HepG2 (cell line): ENCODE results near the gene MFAP4. TPM values are rescaled to one million over a fixed set of nuclear protein-coding genes. Genes with fewer than 3 reads are reported as not detected.

Experiments used
- ATM ChIP-seq: fragments of 450-650 bp; IDR thresholded peaks from 2 replicates; pipeline ENCODE4 v1.7.1; 2017; ENCODE audit warnings: mild to moderate bottlenecking, borderline replicate concordance
- CBX1 ChIP-seq: IDR thresholded peaks from one replicate; pipeline ENCODE4 v1.6.1; 2016; ENCODE audit warnings: antibody characterized with exemption, low read depth
- CREB3 ChIP-seq: sonication (generic); formaldehyde crosslinking; IDR thresholded peaks from 2 replicates; pipeline ENCODE4 v1.5.0; 2020; ENCODE audit warnings: missing genetic modification reagents
- ELF3 ChIP-seq: IDR thresholded peaks from 2 replicates; pipeline ENCODE4 v1.6.1; 2016; ENCODE audit warnings: missing genetic modification reagents, missing compliant biosample characterization
- GATAD1 ChIP-seq: IDR thresholded peaks from 2 replicates; pipeline ENCODE4 v1.6.1; 2016; ENCODE audit warnings: missing genetic modification reagents, missing compliant biosample characterization
- HNF4A ChIP-seq: sonication (generic); formaldehyde crosslinking; IDR thresholded peaks from 2 replicates; pipeline ENCODE4 v1.4.0; 2020; ENCODE audit warnings: missing genetic modification reagents
- IRX3 ChIP-seq: sonication (generic); formaldehyde crosslinking; IDR thresholded peaks from 2 replicates; pipeline ENCODE4 v1.8.1; 2023; ENCODE audit warnings: mild to moderate bottlenecking, low read depth, missing genetic modification reagents, borderline replicate concordance
- NR2C2 ChIP-seq: sonication (generic); formaldehyde crosslinking; IDR thresholded peaks from 2 replicates; pipeline ENCODE4 v1.4.0; 2020; ENCODE audit warnings: missing genetic modification reagents, mild to moderate bottlenecking, moderate library complexity, borderline replicate concordance
- NR2F2 ChIP-seq: IDR thresholded peaks from 2 replicates; pipeline ENCODE4 v1.6.1; 2012; ENCODE audit warnings: low read depth, inconsistent platforms, borderline replicate concordance
- RELA ChIP-seq: sonication (generic); formaldehyde crosslinking; IDR thresholded peaks from 2 replicates; pipeline ENCODE4 v1.4.0; 2020; ENCODE audit warnings: missing genetic modification reagents
- SOX13 ChIP-seq, 3 experiments: fragments of 450-650 bp in 1 of 3; sonication (generic) in 1 of 3; formaldehyde crosslinking in 1 of 3; IDR thresholded peaks in 2 of 3; conservative IDR thresholded peaks in 1 of 3; 2 replicates each; pipeline versions ENCODE4 v1.5.0 to v1.6.1; 2016 to 2020; ENCODE audit warnings: antibody characterized with exemption in 1 of 3, mild to moderate bottlenecking in 1 of 3, missing compliant biosample characterization in 1 of 3, missing genetic modification reagents in 1 of 3, moderate library complexity in 1 of 3
- STAG1 ChIP-seq: sonication (generic); formaldehyde crosslinking; IDR thresholded peaks from 2 replicates; pipeline ENCODE4 v1.4.0; 2020; ENCODE audit warnings: missing genetic modification reagents
- U2AF2 ChIP-seq: fragments of 200-400 bp; formaldehyde crosslinking; IDR thresholded peaks from 2 replicates; pipeline ENCODE4 v1.6.1; 2017; ENCODE audit warnings: low read depth, mild to moderate bottlenecking, low read length
- ZBTB38 ChIP-seq: sonication (generic); formaldehyde crosslinking; IDR thresholded peaks from 2 replicates; pipeline ENCODE4 v1.5.1; 2020; ENCODE audit warnings: mild to moderate bottlenecking, missing genetic modification reagents
- ZNF17 ChIP-seq: sonication (generic); formaldehyde crosslinking; IDR thresholded peaks from 2 replicates; pipeline ENCODE4 v1.5.0; 2020; ENCODE audit warnings: mild to moderate bottlenecking, missing genetic modification reagents
- ZNF280B ChIP-seq: sonication (generic); formaldehyde crosslinking; IDR thresholded peaks from 2 replicates; pipeline ENCODE4 v1.5.0; 2020; ENCODE audit warnings: missing genetic modification reagents, mild to moderate bottlenecking, borderline replicate concordance
- ZNF460 ChIP-seq: sonication (generic); formaldehyde crosslinking; IDR thresholded peaks from 2 replicates; pipeline ENCODE4 v1.5.1; 2020; ENCODE audit warnings: missing genetic modification reagents, mild to moderate bottlenecking, borderline replicate concordance
- ZNF747 ChIP-seq: sonication (generic); formaldehyde crosslinking; IDR thresholded peaks from 2 replicates; pipeline ENCODE4 v1.8.1; 2023; ENCODE audit warnings: missing genetic modification reagents, mild to moderate bottlenecking, borderline replicate concordance
- ZNF773 ChIP-seq: sonication (generic); formaldehyde crosslinking; IDR thresholded peaks from 2 replicates; pipeline ENCODE4 v1.4.0; 2020; ENCODE audit warnings: missing genetic modification reagents, borderline replicate concordance
- ZSCAN31 ChIP-seq: sonication (generic); formaldehyde crosslinking; IDR thresholded peaks from 2 replicates; pipeline ENCODE4 v1.5.0; 2020; ENCODE audit warnings: low read depth, mild to moderate bottlenecking, missing genetic modification reagents
- ZSCAN5A ChIP-seq: sonication (generic); formaldehyde crosslinking; IDR thresholded peaks from 2 replicates; pipeline ENCODE4 v1.8.0; 2022; ENCODE audit warnings: mild to moderate bottlenecking, missing genetic modification reagents, borderline replicate concordance
- polyA plus RNA-seq, 8 experiments: library from polyadenylated mRNA; depleted of rRNA in 3 of 8; stranded (reverse) in 7 of 8; unstranded in 1 of 8; fragments of >200 nt; fragmentation: Illumina TruSeq in 4 of 8; extraction: Trizol in 4 of 8; gene quantifications; 2 replicates each; pipeline versions ENCODE4 v1.2.1 to v1.2.3, GENCODE V29; 2011 to 2016; ENCODE audit warnings: low read depth in 4 of 8, missing spikeins in 1 of 8, mixed read lengths in 1 of 8; ENCODE audit not compliant: insufficient read depth in 1 of 8
- total RNA-seq, 5 experiments: library from RNA; depleted of rRNA; stranded (reverse); fragments of >200 nt; fragmentation: Illumina TruSeq; extraction: Trizol; gene quantifications; 2 replicates each; pipeline ENCODE4 v1.2.3, GENCODE V29; 2016; ENCODE audit warnings: low read depth in 1 of 5
- TF ChIP-seq, protein P1 (sequence below), 2 experiments: sonication (generic) in 1 of 2; formaldehyde crosslinking in 1 of 2; IDR thresholded peaks; 2 replicates each; pipeline versions ENCODE4 v1.4.0 to v1.6.1; 2018 to 2020; ENCODE audit warnings: missing genetic modification reagents in 2 of 2, borderline replicate concordance in 1 of 2, low read depth in 1 of 2, mild to moderate bottlenecking in 1 of 2, missing biosample characterization in 1 of 2

The MFAP4 gene
- total and polyA plus RNA-seq, 2 of the 13 experiments (the other 11 are each of a cell fraction or from before 2014, with no cell fraction given) = 0.08 TPM; not detected in 1

- peak; percentile 16 for TF ChIP-seq ZNF280B
- TF ChIP-seq CBX1 = peak; percentile 31
- 0 out of 2 replicates have a peak, but pooled peaks have one; percentile 64 for TF ChIP-seq ZNF773 (CRISPR knock-in tag)
- TF ChIP-seq ATM = no peak
- peak; percentile 42; the same call in 1 of the 2 replicates for TF ChIP-seq NR2C2 (CRISPR knock-in tag)
- TF ChIP-seq HNF4A (CRISPR knock-in tag) = no peak; the same call in 1 of the 2 replicates
- 0 out of 2 replicates have a peak, but pooled peaks have one; percentile 36 for TF ChIP-seq IRX3 (CRISPR knock-in tag)
- no peak for TF ChIP-seq ZNF17 (CRISPR knock-in tag)
- peak; percentile 59; the same call in 1 of the 2 replicates for TF ChIP-seq ZSCAN5A (CRISPR knock-in tag)
- TF ChIP-seq ZSCAN31 = peak; percentile 85
- no peak for TF ChIP-seq CREB3
- peak; percentile 39; the same call in 1 of the 2 replicates for TF ChIP-seq ELF3
- TF ChIP-seq SOX13 (IDR thresholded peaks at IDR 0.05) = no peak
- TF ChIP-seq SOX13 (CRISPR knock-in tag; conservative IDR thresholded peaks at IDR 0.05 in 1 of 2, IDR thresholded peaks at IDR 0.05 in 1 of 2) = peak in 1 of 2 experiments; percentile 35; a peak in 1 of 4 replicates
- TF ChIP-seq ZNF747 = peak; percentile 75; the same call in 1 of the 2 replicates
- TF ChIP-seq NR2F2 = peak; percentile 25; the same call in 1 of the 2 replicates
- no peak for TF ChIP-seq U2AF2
- TF ChIP-seq STAG1 (CRISPR knock-in tag) = peak; percentile 98
- TF ChIP-seq, protein P1, sequence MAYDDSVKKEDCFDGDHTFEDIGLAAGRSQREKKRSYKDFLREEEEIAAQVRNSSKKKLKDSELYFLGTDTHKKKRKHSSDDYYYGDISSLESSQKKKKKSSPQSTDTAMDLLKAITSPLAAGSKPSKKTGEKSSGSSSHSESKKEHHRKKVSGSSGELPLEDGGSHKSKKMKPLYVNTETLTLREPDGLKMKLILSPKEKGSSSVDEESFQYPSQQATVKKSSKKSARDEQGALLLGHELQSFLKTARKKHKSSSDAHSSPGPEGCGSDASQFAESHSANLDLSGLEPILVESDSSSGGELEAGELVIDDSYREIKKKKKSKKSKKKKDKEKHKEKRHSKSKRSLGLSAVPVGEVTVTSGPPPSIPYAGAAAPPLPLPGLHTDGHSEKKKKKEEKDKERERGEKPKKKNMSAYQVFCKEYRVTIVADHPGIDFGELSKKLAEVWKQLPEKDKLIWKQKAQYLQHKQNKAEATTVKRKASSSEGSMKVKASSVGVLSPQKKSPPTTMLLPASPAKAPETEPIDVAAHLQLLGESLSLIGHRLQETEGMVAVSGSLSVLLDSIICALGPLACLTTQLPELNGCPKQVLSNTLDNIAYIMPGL (CRISPR knock-in tag; IDR thresholded peaks at IDR 0.05; ENCODE audit: borderline replicate concordance in 1 of 2, low read depth in 1 of 2) = peak; percentile 95 to 97
- TF ChIP-seq RELA (CRISPR knock-in tag) = no peak; the same call in 1 of the 2 replicates
- TF ChIP-seq GATAD1 (CRISPR knock-in tag) = peak; percentile 86
- TF ChIP-seq ZBTB38 (CRISPR knock-in tag) = no peak
- no peak; the same call in 1 of the 2 replicates for TF ChIP-seq ZNF460 (CRISPR knock-in tag)
These were observed 24.5 kb downstream of the MFAP4 start, which contains the start of gene B9D1 (continued) for GRCh38 chr17:19362277-19363113.
